CD4-positive, alpha-beta T cell (primary cell): ENCODE results near the gene RSF1. TPM values are rescaled to one million over a fixed set of nuclear protein-coding genes. Genes with fewer than 3 reads are reported as not detected.

Experiments
- ATAC-seq: fragments of 200-7000 bp; cut with Tn5 transposase; one replicate; pipeline ENCODE4 v1.10.0; 2022; ENCODE audit warnings: mild to moderate bottlenecking; ENCODE audit not compliant: poor library complexity
- CTCF ChIA-PET: fragments of 350-600 bp; sonication (Branson Sonifier 250); formaldehyde crosslinking; loops from one replicate; lab custom pipeline; 2021; ENCODE audit warnings: antibody characterized with exemption, inconsistent platforms; lab: Charles Lee
- POLR2A ChIA-PET: fragments of 350-600 bp; sonication (Branson Sonifier 250); formaldehyde crosslinking; loops from one replicate; lab custom pipeline; 2021; ENCODE audit warnings: antibody characterized with exemption, inconsistent platforms; lab: Charles Lee
- DNase-seq, 14 experiments: peaks; one replicate each; pipeline ENCODE4 v3.0.0-alpha.2; 2013 to 2020; ENCODE audit warnings: mixed read lengths in 2 of 14
- H3K27ac ChIP-seq, 2 donors: one replicate each; pipeline versions ENCODE4 v1.5.1 to v1.7.0; 2013; ENCODE audit warnings: low read length in 2 of 2, low read depth in 1 of 2, mild to moderate bottlenecking in 1 of 2
- H3K27me3 ChIP-seq, 2 experiments: 1 replicate in 1 of 2; 2 replicates in 1 of 2; pipeline versions ENCODE4 v1.6.1 to v1.7.0; 2013; ENCODE audit warnings: low read length in 2 of 2, control low read depth in 1 of 2, mild to moderate bottlenecking in 1 of 2, moderate library complexity in 1 of 2; ENCODE audit not compliant: insufficient read depth in 2 of 2, control insufficient read depth in 1 of 2
- H3K36me3 ChIP-seq: one replicate; pipeline ENCODE4 v1.6.1; 2013; ENCODE audit warnings: low read length, control low read depth; ENCODE audit not compliant: insufficient read depth
- H3K4me1 ChIP-seq: one replicate; pipeline ENCODE4 v1.6.1; 2013; ENCODE audit warnings: low read length, control low read depth; ENCODE audit not compliant: insufficient read depth
- H3K4me3 ChIP-seq: one replicate; pipeline ENCODE4 v1.5.1; 2013; ENCODE audit warnings: mild to moderate bottlenecking, low read length, moderate library complexity
- H3K9me3 ChIP-seq, 2 experiments: 1 replicate in 1 of 2; 2 replicates in 1 of 2; pipeline versions ENCODE4 v1.6.1 to v1.7.0; 2013; ENCODE audit warnings: low read length in 2 of 2, mild to moderate bottlenecking in 2 of 2, control low read depth in 1 of 2, moderate library complexity in 1 of 2; ENCODE audit not compliant: control insufficient read depth in 1 of 2, insufficient read depth in 1 of 2
- H3K27ac Mint-ChIP-seq: one replicate; pipeline ENCODE4 v1.8.0; 2020; ENCODE audit warnings: mixed read lengths
- H3K27me3 Mint-ChIP-seq: one replicate; pipeline ENCODE4 v1.8.0; 2021; ENCODE audit warnings: mixed read lengths
- H3K36me3 Mint-ChIP-seq: one replicate; pipeline ENCODE4 v1.8.0; 2021; ENCODE audit warnings: low read depth, mixed read lengths
- H3K4me1 Mint-ChIP-seq: one replicate; pipeline ENCODE4 v1.8.0; 2021; ENCODE audit warnings: low read depth, mixed read lengths
- H3K4me3 Mint-ChIP-seq: one replicate; pipeline ENCODE4 v1.8.0; 2020; ENCODE audit warnings: mild to moderate bottlenecking, mixed read lengths
- H3K9me3 Mint-ChIP-seq: one replicate; pipeline ENCODE4 v1.8.0; 2020; ENCODE audit warnings: mixed read lengths
- CTCF ChIP-seq: fragments of 200-600 bp; IDR thresholded peaks from one replicate; pipeline ENCODE4 v1.8.0; 2022; ENCODE audit warnings: antibody characterized with exemption, mild to moderate bottlenecking
- intact Hi-C, 2 experiments: fragments of 100-400 bp; cut with DNase I in 1 of 2; cut with micrococcal nuclease in 1 of 2; formaldehyde crosslinking; loops; one replicate each; pipeline versions ENCODE4 v1.15.1 to v1.9.0; 2023 to 2025; cut with DNase I, micrococcal nuclease
- total RNA-seq, 174 experiments: library from RNA in 2 of 174; stranded (reverse) in 2 of 174; gene quantifications; one replicate each; pipeline ENCODE4 v1.2.3 and lab custom pipeline; 2021 to 2026

RSF1 gene
- total RNA-seq, 2 experiments from 2014 or later: 87.7 to 91.9 TPM

DNA sequence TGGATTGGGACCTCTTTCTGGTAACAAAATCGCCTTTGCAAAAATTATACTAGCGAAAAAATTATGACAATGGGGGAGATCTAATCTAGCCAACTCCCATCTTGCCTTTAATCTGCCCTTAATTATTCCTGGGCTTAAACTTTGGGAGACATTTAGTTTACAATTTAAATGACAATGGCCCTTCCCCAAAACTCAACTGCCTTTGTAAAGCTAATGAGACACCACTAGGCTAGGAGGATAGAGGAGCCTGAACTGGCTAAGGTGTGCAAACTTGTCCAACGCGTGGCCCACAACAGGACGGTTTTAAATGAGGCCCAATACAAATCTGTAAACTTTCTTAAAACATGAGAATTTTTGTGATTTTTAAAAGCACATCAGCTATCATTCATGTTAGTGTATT lies 67.3 kb downstream of the RSF1 start:
- ChIA-PET POLR2A (no interaction called here), CTCF (no interaction called here)
- Histone ChIP-seq H3K4me3 (no peak overlapping the region), H3K27me3 (no peaks in the 10 kb centered on the region), H3K9me3 (no peaks in the 10 kb centered on the region), H3K4me1 (no peaks in the 10 kb centered on the region), H3K27ac (no peak overlapping the region), H3K36me3 (peaks cover 17% of the 10 kb centered on the region)
- TF ChIP-seq CTCF: no peak
- DNase-seq (no peak), ATAC-seq (no peak)
- Mint-ChIP-seq H3K4me1 (peaks cover 51% of the 10 kb centered on the region), H3K4me3 (no peak overlapping the region), H3K27me3 (no peaks in the 10 kb centered on the region), H3K36me3 (peaks cover 50% of the 10 kb centered on the region), H3K9me3 (no peaks in the 10 kb centered on the region), H3K27ac (no peak overlapping the region)
- intact Hi-C loops: no loop called here

DNA sequence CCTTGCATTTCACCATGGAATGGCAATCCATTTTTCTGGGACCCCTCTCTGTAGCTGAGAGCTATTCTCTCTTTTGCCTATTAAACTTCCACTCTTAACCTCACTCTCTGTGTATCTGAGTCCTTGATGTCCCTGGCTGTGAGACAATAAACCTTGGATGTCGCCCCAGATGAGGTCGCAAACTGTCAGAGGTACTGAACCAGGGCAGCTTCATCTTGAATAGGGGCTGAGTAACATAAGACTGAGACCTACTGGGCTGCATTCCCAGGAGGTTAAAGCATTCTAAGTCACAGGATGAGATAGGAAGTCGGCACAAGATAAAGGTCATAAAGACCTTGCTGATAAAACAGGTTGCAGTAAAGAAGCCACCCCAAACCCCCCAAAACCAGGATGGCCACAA lies 68.0 kb downstream of the RSF1 start:
- peaks cover 17% of the 10 kb centered on the region for H3K36me3 ChIP-seq
- Mint-ChIP-seq H3K27me3 (no peaks in the 10 kb centered on the region), H3K4me3 (no peak overlapping the region), H3K9me3 (no peaks in the 10 kb centered on the region), H3K4me1 (peaks cover 54% of the 10 kb centered on the region), H3K27ac (no peak overlapping the region), H3K36me3 (peaks cover 45% of the 10 kb centered on the region)
- no peak for TF ChIP-seq CTCF
- ATAC-seq (no peak), DNase-seq (no peak)
- H3K27ac ChIP-seq: no peak overlapping the region
- H3K4me3 ChIP-seq: no peak overlapping the region
- no peaks in the 10 kb centered on the region for H3K9me3 ChIP-seq
- no peaks in the 10 kb centered on the region for H3K4me1 ChIP-seq
- intact Hi-C loops: no loop called here
- ChIA-PET POLR2A (no interaction called here), CTCF (no interaction called here)
- H3K27me3 ChIP-seq: no peaks in the 10 kb centered on the region

GRCh38 chr11:77750394-77751156 lies 69.9 kb downstream of the RSF1 start:
- H3K36me3 ChIP-seq: peaks cover 17% of the 10 kb centered on the region
- H3K27me3 ChIP-seq: no peaks in the 10 kb centered on the region
- intact Hi-C loops: no loop called here
- no peak overlapping the region for H3K4me3 ChIP-seq
- peak overlapping the region; percentile 15 for H3K27ac Mint-ChIP-seq
- peaks cover 43% of the 10 kb centered on the region for H3K36me3 Mint-ChIP-seq
- no peak for DNase-seq
- ATAC-seq: no peak
- H3K4me1 Mint-ChIP-seq: peaks cover 63% of the 10 kb centered on the region
- H3K27me3 Mint-ChIP-seq: no peaks in the 10 kb centered on the region
- no peak overlapping the region for H3K27ac ChIP-seq
- no peaks in the 10 kb centered on the region for H3K9me3 Mint-ChIP-seq
- H3K4me3 Mint-ChIP-seq: no peak overlapping the region
- ChIA-PET POLR2A (no interaction called here), CTCF (interaction anchor here (1.6 kb wide), 1 partner anchor 16 kb away, joined by 3 read pairs; no protein-coding TSS in a partner anchor)
- H3K9me3 ChIP-seq: no peaks in the 10 kb centered on the region
- TF ChIP-seq CTCF: no peak
- no peaks in the 10 kb centered on the region for H3K4me1 ChIP-seq
